Stimulated activated CD4-positive, alpha-beta T cell treated with anti-CD3 and anti-CD28 coated beads, Interleukin-4, amount 100 ng/mL, for 4 hours (primary cell): ENCODE data around the gene ADAMTS12.

Source experiments
- DNase-seq, 2 experiments: peaks; one replicate each; pipeline ENCODE4 v3.0.0-alpha.2; 2020

Gene ADAMTS12

DNA sequence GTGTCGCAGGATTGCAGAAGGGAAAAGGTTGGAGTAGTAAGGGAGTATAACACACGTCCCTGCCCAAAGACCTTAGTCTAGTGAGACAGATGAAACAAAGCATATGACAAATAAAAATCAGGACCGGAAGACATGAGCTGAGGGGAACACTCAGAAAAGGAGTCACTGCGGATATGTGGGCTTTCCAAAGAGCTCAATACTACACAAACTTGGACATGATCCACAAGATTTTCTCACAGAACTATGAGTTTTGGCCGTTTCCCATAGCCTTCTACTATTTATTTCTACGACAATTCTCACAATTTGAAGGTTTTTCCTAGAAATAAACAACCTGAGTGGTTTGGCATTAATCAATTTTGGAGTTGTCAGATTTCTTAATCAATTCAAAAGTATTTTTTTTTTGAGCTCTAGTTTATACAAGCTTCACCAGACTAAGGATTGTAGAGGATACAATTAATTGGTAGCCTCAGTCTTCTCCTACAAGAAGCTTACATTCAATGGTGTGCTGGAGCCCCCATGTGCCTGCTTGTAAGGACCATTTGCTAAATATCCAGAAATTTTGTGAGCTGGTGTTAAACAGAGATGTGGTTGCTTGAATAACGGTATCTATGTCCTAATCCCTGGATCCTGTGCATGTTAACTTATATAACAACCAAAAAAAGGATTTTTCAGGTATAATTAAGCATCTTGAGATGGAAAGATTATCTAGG is 91.4 kb downstream of the ADAMTS12 start:
- DNase-seq: no peak

DNA sequence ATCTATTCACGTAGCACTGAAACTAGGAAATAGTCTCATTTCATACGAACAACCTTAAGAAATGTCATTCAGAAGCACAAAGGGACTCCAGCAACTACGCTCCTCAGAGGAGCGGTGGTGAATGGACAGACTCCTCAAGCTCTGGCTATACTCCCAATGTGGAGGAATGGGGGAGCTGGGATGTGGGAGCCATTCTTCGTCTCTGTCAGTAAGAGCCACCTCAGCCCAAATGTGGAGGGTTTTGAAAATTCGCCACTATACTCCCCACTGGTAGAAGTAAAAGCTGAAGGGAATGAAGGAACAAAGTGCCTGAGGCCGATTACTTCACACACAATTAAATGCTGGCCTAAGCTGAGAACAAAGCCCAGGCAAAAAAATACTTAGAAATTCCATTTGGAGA is 96.3 kb downstream of the ADAMTS12 start:
- DNase-seq: no peak

DNA sequence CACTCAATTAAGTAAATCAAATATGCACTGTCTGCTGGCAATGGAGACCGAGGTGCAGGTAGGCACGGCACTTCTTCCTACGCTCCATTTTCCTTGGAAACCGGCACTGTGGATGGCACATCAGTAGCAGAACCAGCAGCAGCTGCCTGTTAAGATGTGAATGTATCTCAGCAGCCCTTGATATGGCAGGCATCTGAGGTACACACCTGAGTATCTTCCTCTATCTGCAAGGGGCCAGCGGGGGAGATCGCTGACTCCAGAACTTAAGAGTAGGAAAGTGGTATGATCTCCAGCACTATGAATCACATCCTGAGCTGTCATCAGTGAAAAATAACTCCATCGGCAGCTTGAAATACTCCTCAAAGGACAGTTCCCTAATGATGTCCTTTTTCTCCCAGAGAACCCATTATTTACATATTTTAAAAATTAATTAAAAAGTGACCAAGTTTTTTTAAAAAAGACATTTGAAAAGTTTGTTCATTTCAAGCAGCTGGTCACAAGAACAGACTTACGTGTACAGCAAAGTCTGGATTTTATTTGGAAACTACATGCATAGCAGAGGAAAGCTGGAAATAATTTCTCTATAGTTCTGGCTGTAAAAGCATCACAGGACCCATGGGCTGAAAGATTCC is 97.1 kb downstream of the ADAMTS12 start:
- no peak for DNase-seq

- no peak for DNase-seq
Observed at GRCh38 chr5:33793836-33794549, 97.8 kb downstream of the ADAMTS12 start.

DNA sequence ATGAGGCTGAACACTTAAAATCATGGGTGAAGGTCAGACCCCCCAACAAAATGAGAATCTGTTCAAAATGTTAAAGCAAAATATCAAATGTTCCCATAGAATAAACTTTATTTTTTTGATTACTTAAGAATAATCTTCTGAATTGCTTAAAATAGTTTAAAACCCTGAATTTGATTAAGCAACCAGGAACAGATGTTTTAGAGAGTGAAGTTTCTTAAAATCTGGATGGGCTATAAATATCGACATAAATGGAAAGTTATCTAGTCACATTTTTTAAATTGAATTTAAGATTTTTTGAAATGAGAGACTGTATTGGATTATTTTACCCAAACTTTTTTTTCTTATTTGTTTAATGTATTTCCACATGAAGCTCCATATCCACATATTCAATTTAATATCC is 98.5 kb downstream of the ADAMTS12 start:
- DNase-seq: no peak

DNA sequence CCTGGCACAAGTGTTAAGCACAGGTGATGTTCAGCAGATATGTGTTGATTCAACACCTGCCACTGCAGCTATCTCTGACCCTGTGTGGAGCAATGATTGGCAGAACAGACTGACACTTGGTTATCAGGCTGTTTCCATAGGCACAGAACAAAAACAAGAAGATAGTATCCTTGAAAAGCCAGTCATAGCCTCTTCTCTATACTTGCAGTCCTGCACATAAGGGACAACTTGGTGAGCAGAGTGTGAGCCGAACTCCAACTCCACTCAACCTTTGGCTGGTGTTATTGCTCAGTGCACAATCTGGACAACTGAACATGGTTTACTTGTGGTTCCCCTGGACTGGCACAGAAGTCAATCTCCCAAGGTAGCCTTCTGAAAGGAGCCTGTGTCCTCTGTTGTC is 99.2 kb downstream of the ADAMTS12 start:
- no peak for DNase-seq

- DNase-seq: no peak
Observed at GRCh38 chr5:33789567-33789957, 102.2 kb downstream of the ADAMTS12 start.

DNA sequence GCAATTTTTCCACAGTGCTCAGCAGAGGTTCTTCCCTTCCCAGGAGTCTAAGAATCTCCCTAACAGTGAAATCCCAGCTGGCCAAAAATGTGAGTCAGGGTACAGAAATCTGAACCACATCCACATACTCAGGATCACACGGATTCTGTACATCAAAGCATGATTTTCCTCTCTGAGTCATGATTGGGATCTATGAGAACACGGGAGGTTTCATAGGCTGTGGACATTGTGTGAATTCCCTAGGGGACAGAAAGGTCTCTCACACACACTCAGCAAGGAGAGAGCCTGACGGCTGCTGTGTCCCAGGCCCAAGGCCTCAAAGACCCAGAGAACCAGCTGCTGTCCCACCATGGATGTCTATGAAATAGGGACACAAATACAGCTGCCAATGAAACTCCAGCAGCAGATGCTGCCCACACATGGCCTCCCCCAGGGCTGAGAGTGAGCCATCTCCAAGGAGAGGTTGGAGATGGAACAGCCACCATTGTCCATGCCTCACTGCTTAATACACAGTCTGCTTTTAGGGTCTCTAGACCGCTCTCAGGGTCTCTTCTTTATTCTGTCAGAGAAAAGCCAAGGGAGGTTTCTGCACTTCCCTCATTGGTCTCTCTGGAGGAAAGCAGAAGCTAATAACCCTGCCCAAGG is 102.7 kb downstream of the ADAMTS12 start:
- DNase-seq: no peak

- DNase-seq: no peak
Observed at GRCh38 chr5:33785571-33785970, 106.2 kb downstream of the ADAMTS12 start.

GRCh38 chr5:33781286-33781685 is 110.5 kb downstream of the ADAMTS12 start:
- DNase-seq: no peak

DNA sequence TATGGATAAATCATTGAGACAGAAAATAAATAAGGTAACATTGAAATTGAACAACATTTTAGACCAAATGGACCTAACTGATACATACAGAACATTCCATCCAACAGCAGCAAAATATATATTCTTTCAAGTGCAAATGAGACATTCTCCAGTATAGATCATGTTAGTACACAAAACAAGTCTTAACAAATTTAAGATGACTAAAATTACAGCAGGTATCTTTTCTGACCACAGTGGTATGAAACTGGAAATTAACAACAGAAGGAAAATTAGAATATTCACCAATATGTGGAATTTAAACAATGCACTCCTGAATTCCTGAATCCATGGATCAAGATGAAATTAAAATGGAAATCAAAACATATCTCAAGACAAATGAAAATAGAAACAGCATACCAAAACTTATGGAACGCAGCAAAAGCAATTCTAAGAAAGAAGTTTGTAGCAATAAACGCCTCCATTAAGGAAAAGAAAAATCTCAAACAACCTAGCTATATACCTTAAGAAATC is 115.6 kb downstream of the ADAMTS12 start:
- no peak for DNase-seq

DNA sequence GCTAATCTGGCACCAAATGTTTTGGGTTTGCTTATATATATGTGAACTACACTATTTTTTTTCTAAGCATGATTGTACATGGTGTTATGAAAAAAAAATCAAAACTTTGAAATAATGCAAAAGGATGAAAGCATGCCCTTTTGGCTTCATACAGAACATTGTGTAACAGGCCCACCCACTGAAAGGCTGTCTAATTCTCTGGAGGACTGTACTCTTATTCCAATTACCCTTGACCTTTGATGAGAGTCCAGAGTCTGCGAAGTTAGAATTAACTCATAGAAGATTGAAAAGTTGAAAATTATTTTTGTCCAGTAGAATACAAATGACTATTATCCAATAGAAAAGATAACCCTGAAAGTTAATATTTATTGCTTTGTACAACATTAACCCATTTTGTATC is 117.4 kb downstream of the ADAMTS12 start:
- DNase-seq: no peak

GRCh38 chr5:33772380-33772897 is 119.4 kb downstream of the ADAMTS12 start:
- no peak for DNase-seq

GRCh38 chr5:33769968-33770367 is 121.8 kb downstream of the ADAMTS12 start:
- no peak for DNase-seq

DNA sequence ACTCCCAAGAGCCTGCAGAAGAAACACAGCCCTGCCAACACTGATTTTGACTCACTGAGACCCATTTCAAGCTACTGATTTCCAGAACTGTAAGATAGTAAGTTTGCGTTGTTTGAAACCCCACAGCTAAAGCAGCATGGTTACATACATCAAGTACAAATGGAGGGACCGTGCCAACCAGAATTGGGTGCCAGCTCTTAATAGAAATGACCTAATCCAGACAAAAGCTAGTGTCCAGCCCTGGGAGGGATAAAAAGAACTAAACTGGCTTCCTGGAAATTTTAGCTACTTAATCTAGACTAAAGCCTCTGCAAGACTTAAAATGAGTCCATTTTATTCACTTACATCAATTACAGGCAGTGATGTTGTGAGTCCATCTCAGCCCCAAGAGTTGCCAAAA is 122.6 kb downstream of the ADAMTS12 start:
- DNase-seq: no peak

DNA sequence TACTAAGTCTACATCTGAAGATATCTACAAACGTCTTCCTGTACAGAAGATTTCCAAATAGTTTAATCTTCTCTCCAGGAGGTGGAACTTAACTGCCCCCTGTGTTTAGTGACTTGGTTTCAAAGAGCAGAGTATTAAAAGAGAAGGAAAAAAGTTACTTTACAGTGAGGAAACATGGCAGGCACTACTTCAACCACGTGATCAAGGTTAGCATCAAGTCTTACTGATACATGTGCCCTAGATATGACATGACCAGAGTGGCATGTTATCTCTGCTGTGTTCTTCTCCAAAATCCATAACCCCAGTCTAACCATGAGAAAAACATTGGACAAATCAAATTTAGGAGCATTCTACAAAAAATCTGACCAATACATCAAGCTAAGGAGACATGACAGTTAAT is 125.8 kb downstream of the ADAMTS12 start:
- DNase-seq: no peak

GRCh38 chr5:33764786-33765185 is 127.0 kb downstream of the ADAMTS12 start:
- no peak for DNase-seq

GRCh38 chr5:33763435-33763834 is 128.4 kb downstream of the ADAMTS12 start:
- DNase-seq: no peak

DNA sequence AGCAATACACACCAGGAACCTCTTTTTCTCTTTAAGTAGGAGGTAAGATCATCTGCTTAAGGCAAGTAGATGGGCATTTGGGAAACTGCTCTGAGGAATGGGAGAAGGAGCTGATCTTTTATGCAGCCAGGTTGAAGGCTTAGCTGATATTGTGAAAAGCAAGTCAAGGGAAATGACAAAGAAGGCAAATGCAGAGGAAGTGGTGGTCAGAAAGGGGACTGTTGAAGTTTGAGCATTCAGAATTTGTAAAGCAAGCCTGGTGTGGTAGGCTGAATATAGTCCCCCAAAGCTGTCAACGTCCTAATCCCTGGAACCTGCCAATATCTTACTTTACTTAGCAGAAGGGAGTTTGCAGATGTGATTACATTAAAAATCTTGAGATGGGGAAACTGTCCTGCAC is 128.9 kb downstream of the ADAMTS12 start:
- no peak for DNase-seq

- no peak for DNase-seq
Observed at GRCh38 chr5:33761139-33761538, 130.7 kb downstream of the ADAMTS12 start.

DNA sequence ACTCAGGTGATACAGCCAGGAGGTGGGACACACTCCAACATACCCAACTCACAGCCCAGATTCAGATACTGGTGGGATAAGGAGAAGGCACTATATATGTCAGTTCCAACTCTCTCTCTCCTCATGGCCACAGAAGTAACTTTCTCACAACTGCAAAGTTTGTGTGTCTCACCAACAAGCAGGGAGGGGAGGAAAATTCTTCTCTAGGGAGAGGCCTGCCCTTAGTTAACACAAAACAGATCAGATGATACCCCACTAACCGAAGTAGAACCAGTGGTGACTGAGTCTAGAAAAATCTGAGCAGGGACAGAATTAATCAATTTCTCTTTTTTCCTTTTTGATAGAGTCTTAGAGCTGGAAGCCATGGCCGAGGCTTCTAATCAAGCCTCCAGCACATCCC is 133.1 kb downstream of the ADAMTS12 start:
- no peak for DNase-seq

- no peak for DNase-seq
Observed at GRCh38 chr5:33756491-33756890, 135.3 kb downstream of the ADAMTS12 start.

DNA sequence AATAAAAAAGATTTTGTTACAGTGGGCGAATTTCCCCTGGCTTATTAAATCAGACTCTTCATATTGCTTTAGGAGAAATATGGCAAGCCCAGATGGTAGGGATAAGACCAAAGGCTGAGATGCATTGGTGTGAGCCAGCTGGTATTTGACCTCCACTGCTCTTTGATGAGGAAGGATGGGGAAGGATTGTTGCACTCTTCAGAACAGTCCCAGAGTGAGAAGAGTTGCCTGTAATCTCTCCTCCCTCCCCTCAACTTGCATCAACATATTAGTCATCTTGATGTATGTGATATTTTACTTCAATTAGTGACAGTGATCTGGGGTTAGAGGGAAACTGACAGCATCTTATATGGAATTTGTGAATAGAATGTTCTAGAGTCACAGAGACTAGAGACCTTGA is 136.6 kb downstream of the ADAMTS12 start:
- no peak for DNase-seq
